Brain microvascular endothelial cell (primary cell): Measurements from ENCODE around the gene SPTLC1.
"Not testable (repeated sequence)": the region's sequence is repeated elsewhere in the genome, so short reads cannot be mapped to it uniquely, and the experiment has no call there.

Experiments used
- DNase-seq: peaks from one replicate; pipeline ENCODE4 v3.0.0-alpha.2; 2020
- H3K27ac ChIP-seq: fragments of 250-450 bp; sonication (Bioruptor Pico); 2 replicates; pipeline ENCODE4 v1.5.1; 2020; ENCODE audit warnings: mild to moderate bottlenecking, moderate library complexity
- H3K27me3 ChIP-seq: fragments of 250-450 bp; sonication (Bioruptor Pico); replicated peaks from 2 replicates; pipeline ENCODE4 v1.5.1; 2020; ENCODE audit warnings: mild to moderate bottlenecking
- H3K36me3 ChIP-seq: fragments of 250-450 bp; sonication (Bioruptor Pico); replicated peaks from 2 replicates; pipeline ENCODE4 v1.5.1; 2020; ENCODE audit warnings: mild to moderate bottlenecking
- H3K4me3 ChIP-seq: 2 replicates; pipeline ENCODE4 v1.5.1; 2011; ENCODE audit warnings: low read depth, mild to moderate bottlenecking, control low read depth, low read length, moderate library complexity
- CTCF ChIP-seq: IDR thresholded peaks from 2 replicates; pipeline ENCODE4 v1.5.1; 2011; ENCODE audit warnings: low read depth, mild to moderate bottlenecking, moderate library complexity, low read length, control low read depth, inconsistent platforms; ENCODE audit errors: missing control alignments
- in situ Hi-C: cut with HindIII; loops from 2 replicates; pipeline ENCODE4 v1.10.0; 2017; ENCODE audit warnings: low sequenced_read_pairs, low pct_ligation_motif_present

Gene SPTLC1

GRCh38 chr9:92158097-92158601, 42.9 kb upstream of the SPTLC1 start:
- H3K27me3 ChIP-seq, result no peaks in the 10 kb centered on the region
- H3K27ac ChIP-seq, result no peak overlapping the region
- DNase-seq, result no peak
- in situ Hi-C loops, result no loop called here
- no peaks in the 10 kb centered on the region for H3K36me3 ChIP-seq
- no peak overlapping the region for H3K4me3 ChIP-seq
- no peak for TF ChIP-seq CTCF

DNA sequence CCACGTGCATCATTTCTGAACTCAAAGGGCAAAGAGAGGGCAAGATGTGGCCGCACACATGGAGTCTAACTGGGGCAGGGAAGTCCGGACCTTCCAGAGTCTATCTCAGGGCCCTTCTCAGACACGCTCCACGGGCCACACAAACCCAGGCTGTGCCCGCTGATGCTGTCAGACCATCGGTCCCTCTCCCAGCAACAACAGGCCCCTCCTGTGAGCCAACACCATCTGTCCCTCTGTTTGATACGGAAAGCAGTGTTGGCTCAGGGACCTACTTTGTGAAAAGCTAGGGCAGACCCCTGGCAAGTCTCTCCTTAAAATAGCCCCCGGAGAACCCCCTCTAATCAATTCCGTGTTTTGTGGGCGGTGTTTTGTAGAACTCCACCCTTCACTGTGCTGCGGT, 40.5 kb upstream of the SPTLC1 start:
- H3K4me3 ChIP-seq, H3K27me3 ChIP-seq, H3K27ac ChIP-seq, in situ Hi-C loops, H3K36me3 ChIP-seq, DNase-seq: not testable (repeated sequence)

DNA sequence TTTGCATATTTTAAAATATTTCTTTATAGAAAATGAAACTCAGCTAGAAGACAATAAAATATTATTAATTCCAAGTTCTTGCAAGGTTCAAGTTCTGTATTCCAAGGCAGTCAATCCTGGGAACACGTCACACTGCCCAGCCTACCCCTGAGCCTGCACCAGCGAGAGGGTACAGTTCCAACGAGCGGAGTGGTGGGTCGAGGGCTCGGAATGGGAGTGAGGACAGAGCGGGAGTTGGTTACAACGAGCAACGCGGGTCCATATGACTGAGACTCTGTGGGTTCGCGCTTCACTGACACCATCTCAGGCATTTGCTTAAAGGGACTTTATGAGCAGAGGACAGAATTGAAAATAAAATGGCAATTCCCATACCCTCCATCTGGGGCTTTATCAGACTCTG, 40.0 kb upstream of the SPTLC1 start:
- Histone ChIP-seq H3K36me3 (no peaks in the 10 kb centered on the region), H3K4me3 (no peak overlapping the region), H3K27me3 (no peaks in the 10 kb centered on the region), H3K27ac (no peak overlapping the region)
- TF ChIP-seq CTCF, result no peak
- DNase-seq, result no peak
- in situ Hi-C loops, result no loop called here

- peak; percentile 94 for DNase-seq
- H3K36me3 ChIP-seq, H3K4me3 ChIP-seq, in situ Hi-C loops, H3K27me3 ChIP-seq: not testable (repeated sequence)
- peak overlapping the region; percentile 89 for H3K27ac ChIP-seq
Observed at GRCh38 chr9:92153466-92154415, 38.5 kb upstream of the SPTLC1 start.

GRCh38 chr9:92151691-92152393, 36.6 kb upstream of the SPTLC1 start:
- no peak overlapping the region for H3K4me3 ChIP-seq
- TF ChIP-seq CTCF, result no peak
- no peaks in the 10 kb centered on the region for H3K36me3 ChIP-seq
- peak; percentile 87 for DNase-seq
- in situ Hi-C loops, result no loop called here
- H3K27me3 ChIP-seq, result no peaks in the 10 kb centered on the region
- peak overlapping the region; percentile 89 for H3K27ac ChIP-seq

GRCh38 chr9:92150501-92151470, 35.6 kb upstream of the SPTLC1 start:
- DNase-seq, H3K27me3 ChIP-seq, H3K36me3 ChIP-seq, H3K4me3 ChIP-seq, in situ Hi-C loops: not testable (repeated sequence)
- peak overlapping the region; percentile 89 for H3K27ac ChIP-seq
